OCI-LY1 (cell line): ENCODE data around the gene PADI1.

ENCODE experiments used
- H2AFZ ChIP-seq: fragments of 200-600 bp; sonication (generic), shearing (Covaris generic); 2 replicates; pipeline ENCODE4 v1.6.0; 2014; ENCODE audit warnings: antibody characterized with exemption, mild to moderate bottlenecking, low read length
- H3F3A ChIP-seq: fragments of 200-600 bp; sonication (generic), shearing (Covaris generic); 2 replicates; pipeline ENCODE4 v1.6.0; 2014; ENCODE audit warnings: mild to moderate bottlenecking, antibody characterized with exemption, low read length, moderate library complexity; ENCODE audit not compliant: insufficient read depth
- H3K27ac ChIP-seq: fragments of 200-600 bp; sonication (generic); 2 replicates; pipeline ENCODE4 v1.5.1; 2014; ENCODE audit warnings: low read length, mixed run types, mild to moderate bottlenecking, low read depth; ENCODE audit not compliant: poor library complexity, severe bottlenecking
- H3K27me3 ChIP-seq: fragments of 200-600 bp; sonication (generic); 2 replicates; pipeline ENCODE4 v1.6.0; 2014; ENCODE audit warnings: antibody characterized with exemption, mild to moderate bottlenecking, low read length, moderate library complexity; ENCODE audit not compliant: insufficient read depth
- H3K36me3 ChIP-seq: fragments of 200-600 bp; sonication (generic); 2 replicates; pipeline ENCODE4 v1.6.1; 2014; ENCODE audit warnings: mild to moderate bottlenecking, antibody characterized with exemption, low read length, moderate library complexity, mixed read lengths; ENCODE audit not compliant: insufficient read depth
- H3K4me1 ChIP-seq: fragments of 200-600 bp; sonication (generic); 2 replicates; pipeline ENCODE4 v1.5.1; 2014; ENCODE audit warnings: mild to moderate bottlenecking, low read length, moderate library complexity; ENCODE audit not compliant: insufficient read depth, severe bottlenecking
- H3K4me2 ChIP-seq: fragments of 200-600 bp; sonication (generic), shearing (Covaris generic); 2 replicates; pipeline ENCODE4 v1.6.1; 2014; ENCODE audit warnings: low read length
- H3K4me3 ChIP-seq: fragments of 200-600 bp; sonication (generic); 2 replicates; pipeline ENCODE4 v1.5.1; 2014; ENCODE audit warnings: low read length, low read depth, mild to moderate bottlenecking, mixed read lengths; ENCODE audit not compliant: poor library complexity, severe bottlenecking
- H3K79me2 ChIP-seq: fragments of 200-600 bp; shearing (Covaris generic); 2 replicates; pipeline ENCODE4 v1.6.1; 2016; ENCODE audit warnings: mixed run types, low read length, mixed read lengths; ENCODE audit not compliant: insufficient read depth
- H3K9ac ChIP-seq: fragments of 200-600 bp; sonication (generic), shearing (Covaris generic); 2 replicates; pipeline ENCODE4 v1.6.1; 2014; ENCODE audit warnings: mild to moderate bottlenecking, low read length, mixed read lengths
- H3K9me2 ChIP-seq: fragments of 200-600 bp; sonication (generic), shearing (Covaris generic); 2 replicates; pipeline ENCODE4 v1.6.1; 2014; ENCODE audit warnings: low read depth, mild to moderate bottlenecking, low read length, mixed read lengths
- H3K9me3 ChIP-seq: fragments of 200-600 bp; shearing (Covaris generic); 2 replicates; pipeline ENCODE4 v1.6.1; 2014; ENCODE audit warnings: low read length, mixed read lengths
- H4K20me1 ChIP-seq: fragments of 200-600 bp; sonication (generic), shearing (Covaris generic); 2 replicates; pipeline ENCODE4 v1.6.0; 2016; ENCODE audit warnings: mild to moderate bottlenecking, low read length; ENCODE audit not compliant: insufficient read depth
- EZH2 ChIP-seq: fragments of 200-600 bp; sonication (generic), shearing (Covaris generic); IDR thresholded peaks from 2 replicates; pipeline ENCODE4 v1.8.0; 2017; ENCODE audit warnings: borderline replicate concordance, mixed run types, mild to moderate bottlenecking, antibody characterized with exemption, low read length, moderate library complexity, mixed read lengths
- TF ChIP-seq, protein P1 (sequence below): fragments of 200-600 bp; sonication (generic), shearing (Covaris generic); IDR thresholded peaks from 2 replicates; pipeline ENCODE4 v1.5.1; 2017; ENCODE audit warnings: mild to moderate bottlenecking, antibody characterized with exemption, low read length, moderate library complexity, mixed read lengths

Gene PADI1

DNA sequence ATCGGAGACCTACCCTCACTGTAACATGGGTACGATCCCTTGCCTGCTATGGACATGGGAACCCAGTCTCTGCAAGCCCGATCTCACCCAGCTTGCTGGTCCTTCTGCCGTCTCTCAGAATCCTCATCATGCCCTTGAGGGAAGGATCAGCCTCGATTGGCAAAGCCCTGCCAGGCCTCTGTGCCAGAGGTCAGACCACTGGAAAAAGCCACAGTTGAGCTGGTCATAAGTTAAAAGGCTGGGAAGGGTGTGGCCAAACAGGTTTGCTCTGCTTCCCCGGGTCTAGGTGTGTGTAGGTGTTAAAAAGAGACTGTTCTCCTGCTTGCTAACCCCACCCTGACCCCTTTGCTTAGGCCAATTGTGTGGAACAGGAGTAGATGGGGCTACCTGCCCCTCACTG, 24.5 kb downstream of the PADI1 start:
- Histone ChIP-seq H3K36me3 (no peaks in the 10 kb centered on the region), H3K4me2 (no peak overlapping the region), H3K4me1 (no peaks in the 10 kb centered on the region), H3K79me2 (no peaks in the 10 kb centered on the region), H3K27me3 (0 out of 2 replicates have a peak, but pooled peaks cover 3% of the 10 kb centered on the region), H3K9me3 (no peaks in the 10 kb centered on the region), H3K9me2 (no peaks in the 10 kb centered on the region), H3K27ac (no peak overlapping the region), H2AFZ (no peak overlapping the region), H3F3A (no peaks in the 10 kb centered on the region), H3K4me3 (no peak overlapping the region), H4K20me1 (no peaks in the 10 kb centered on the region), H3K9ac (no peak overlapping the region)
- TF ChIP-seq, protein P1, sequence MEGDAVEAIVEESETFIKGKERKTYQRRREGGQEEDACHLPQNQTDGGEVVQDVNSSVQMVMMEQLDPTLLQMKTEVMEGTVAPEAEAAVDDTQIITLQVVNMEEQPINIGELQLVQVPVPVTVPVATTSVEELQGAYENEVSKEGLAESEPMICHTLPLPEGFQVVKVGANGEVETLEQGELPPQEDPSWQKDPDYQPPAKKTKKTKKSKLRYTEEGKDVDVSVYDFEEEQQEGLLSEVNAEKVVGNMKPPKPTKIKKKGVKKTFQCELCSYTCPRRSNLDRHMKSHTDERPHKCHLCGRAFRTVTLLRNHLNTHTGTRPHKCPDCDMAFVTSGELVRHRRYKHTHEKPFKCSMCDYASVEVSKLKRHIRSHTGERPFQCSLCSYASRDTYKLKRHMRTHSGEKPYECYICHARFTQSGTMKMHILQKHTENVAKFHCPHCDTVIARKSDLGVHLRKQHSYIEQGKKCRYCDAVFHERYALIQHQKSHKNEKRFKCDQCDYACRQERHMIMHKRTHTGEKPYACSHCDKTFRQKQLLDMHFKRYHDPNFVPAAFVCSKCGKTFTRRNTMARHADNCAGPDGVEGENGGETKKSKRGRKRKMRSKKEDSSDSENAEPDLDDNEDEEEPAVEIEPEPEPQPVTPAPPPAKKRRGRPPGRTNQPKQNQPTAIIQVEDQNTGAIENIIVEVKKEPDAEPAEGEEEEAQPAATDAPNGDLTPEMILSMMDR, result no peak
- TF ChIP-seq EZH2, result no peak

DNA sequence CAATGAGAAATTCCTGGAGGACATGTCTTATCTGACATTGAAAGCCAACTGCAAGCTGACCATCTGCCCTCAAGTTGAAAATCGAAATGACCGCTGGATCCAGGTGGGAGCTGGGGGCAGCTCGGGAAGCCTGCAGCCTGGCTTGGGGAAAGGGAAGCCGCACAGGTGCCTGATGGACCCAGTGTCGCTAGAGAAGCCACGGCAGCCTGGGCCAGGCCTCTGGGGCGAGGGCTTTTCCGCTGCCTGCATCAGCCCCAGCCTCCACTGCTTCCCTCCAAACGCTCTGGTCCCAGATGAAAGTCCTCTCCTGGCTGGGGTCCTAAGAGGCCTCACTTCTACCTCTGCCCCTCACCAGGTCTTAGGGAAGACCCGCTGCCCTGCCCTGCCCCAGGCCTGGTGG, 25.2 kb downstream of the PADI1 start:
- H3K4me1 ChIP-seq, result no peaks in the 10 kb centered on the region
- no peak overlapping the region for H3K4me3 ChIP-seq
- no peak overlapping the region for H2AFZ ChIP-seq
- no peaks in the 10 kb centered on the region for H3K9me3 ChIP-seq
- H3K9ac ChIP-seq, result no peak overlapping the region
- 0 out of 2 replicates have a peak, but pooled peaks cover 3% of the 10 kb centered on the region for H3K27me3 ChIP-seq
- no peak overlapping the region for H3K4me2 ChIP-seq
- H3K36me3 ChIP-seq, result no peaks in the 10 kb centered on the region
- H3K79me2 ChIP-seq, result no peaks in the 10 kb centered on the region
- H3K27ac ChIP-seq, result no peak overlapping the region
- H3K9me2 ChIP-seq, result no peaks in the 10 kb centered on the region
- no peaks in the 10 kb centered on the region for H3F3A ChIP-seq
- no peaks in the 10 kb centered on the region for H4K20me1 ChIP-seq
- TF ChIP-seq, protein P1, result no peak
- TF ChIP-seq EZH2, result no peak

DNA sequence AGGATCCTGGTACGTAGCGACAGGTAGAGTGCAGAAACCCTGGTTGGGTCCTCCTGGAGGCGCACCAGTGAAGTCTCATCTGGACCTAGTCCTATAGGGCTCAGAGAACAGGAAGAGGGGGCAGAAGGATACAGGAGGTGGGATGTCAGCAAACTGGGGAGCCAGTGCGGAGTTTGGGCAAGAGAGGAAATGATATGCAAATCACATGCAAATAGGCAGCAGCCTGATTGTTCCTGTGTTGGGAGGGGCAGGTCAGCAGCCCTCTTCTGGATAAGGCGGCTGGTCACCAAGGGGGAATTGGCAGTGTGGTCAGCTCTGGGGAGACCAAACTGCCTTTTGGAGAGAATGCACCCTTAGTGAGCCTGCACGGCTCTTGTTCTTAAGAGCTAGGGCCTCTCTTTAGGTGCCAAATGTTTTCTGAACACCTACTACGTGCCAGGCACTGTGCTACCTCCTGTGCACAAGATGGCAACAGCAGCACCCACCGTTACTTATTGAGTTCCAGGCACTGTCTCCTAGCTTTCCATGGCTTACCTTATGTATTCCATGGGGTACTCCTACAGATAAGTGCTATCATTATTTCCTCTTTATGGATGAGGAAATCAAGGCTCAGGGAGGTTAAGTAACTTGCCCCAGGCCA, 25.9 kb downstream of the PADI1 start:
- H4K20me1 ChIP-seq, result no peaks in the 10 kb centered on the region
- no peaks in the 10 kb centered on the region for H3K4me1 ChIP-seq
- no peaks in the 10 kb centered on the region for H3K9me3 ChIP-seq
- no peak overlapping the region for H3K27ac ChIP-seq
- no peak overlapping the region for H3K4me2 ChIP-seq
- no peaks in the 10 kb centered on the region for H3K79me2 ChIP-seq
- no peak overlapping the region for H2AFZ ChIP-seq
- H3K9me2 ChIP-seq, result no peaks in the 10 kb centered on the region
- H3K36me3 ChIP-seq, result no peaks in the 10 kb centered on the region
- TF ChIP-seq, protein P1, result no peak
- no peak for TF ChIP-seq EZH2
- H3K9ac ChIP-seq, result no peak overlapping the region
- H3K27me3 ChIP-seq, result 0 out of 2 replicates have a peak, but pooled peaks cover 3% of the 10 kb centered on the region
- no peak overlapping the region for H3K4me3 ChIP-seq
- H3F3A ChIP-seq, result no peaks in the 10 kb centered on the region
